Measurements from ENCODE around the gene FBXL17.

FBXL17 gene

DNA sequence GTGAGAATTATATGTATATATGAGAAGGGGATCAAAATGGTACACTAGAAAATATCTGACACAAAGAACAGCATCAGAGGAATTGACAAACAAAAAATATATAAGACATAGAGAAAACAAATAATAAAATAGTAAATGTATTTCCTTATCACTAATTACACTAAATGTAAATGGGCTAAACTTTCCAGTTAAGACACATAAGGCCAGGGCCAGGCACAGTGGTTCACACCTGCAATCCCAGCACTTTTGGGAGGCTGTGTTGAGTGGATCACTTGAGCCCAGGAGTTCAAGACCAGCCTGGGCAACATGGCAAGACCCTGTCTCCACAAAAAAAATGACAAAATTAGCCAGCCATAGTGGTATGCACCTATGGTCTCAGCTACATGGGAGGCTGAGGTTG, 8.5 kb downstream of the FBXL17 start:
- DNase-seq (ENCODE audit: low read depth, low spot score): no peak

DNA sequence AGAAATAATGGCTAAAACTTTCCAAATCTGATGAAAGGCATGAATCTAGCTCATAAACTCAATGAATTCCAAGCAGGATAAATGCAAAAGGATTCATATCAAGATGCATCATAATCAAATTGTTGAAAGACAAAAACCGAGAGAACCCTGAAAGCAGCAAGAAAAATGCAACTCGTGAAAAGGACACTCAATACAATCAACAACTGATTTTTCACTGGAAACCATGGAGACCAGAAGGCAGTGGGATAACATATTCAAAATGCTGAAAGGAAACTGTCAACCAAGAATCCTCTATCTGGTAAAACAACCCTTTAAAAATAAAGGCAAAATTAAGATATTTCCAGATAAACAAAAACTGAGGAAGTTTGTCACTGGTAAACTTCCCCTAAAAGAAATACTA, 9.5 kb downstream of the FBXL17 start:
- no peak for DNase-seq (ENCODE audit: low read depth, low spot score)

DNA sequence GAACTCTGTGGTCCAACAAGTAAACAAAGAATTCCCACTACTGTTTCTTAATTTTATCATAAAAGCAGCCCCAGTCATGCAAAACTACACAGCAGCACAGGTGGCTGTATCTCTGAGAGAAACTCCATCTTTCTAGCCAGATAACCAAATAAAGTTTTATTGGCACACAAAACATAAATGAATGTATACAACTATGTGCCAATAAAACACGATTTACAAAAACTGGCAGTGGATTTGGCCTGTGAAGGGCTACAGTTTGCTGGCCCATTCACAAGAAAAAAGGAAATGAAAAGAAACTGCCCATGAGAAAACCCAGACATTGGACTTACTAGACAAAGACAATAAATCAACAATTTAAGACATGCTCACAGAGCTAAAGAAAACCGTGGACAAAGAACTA, 10.6 kb downstream of the FBXL17 start:
- DNase-seq (ENCODE audit: low read depth, low spot score): no peak

DNA sequence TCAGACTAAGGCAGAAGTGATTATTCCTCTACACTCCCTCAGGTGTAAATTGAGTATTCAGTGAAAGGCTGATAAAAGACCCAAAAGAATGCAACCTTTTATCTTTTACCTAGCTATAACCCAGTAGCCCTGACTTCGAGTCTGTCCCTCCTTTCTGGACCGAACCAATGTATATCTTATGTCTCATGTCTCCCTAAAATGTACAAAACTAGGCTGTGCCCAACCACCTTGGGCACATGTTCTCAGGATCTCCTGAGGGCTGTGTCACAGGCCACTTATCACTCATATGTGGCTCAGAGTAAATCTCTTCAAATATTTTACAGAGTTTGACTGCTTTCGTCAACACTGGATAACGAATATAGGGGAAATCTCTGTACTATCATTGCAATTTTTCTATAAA, 12.7 kb downstream of the FBXL17 start:
- DNase-seq (ENCODE audit: low read depth, low spot score): no peak

DNA sequence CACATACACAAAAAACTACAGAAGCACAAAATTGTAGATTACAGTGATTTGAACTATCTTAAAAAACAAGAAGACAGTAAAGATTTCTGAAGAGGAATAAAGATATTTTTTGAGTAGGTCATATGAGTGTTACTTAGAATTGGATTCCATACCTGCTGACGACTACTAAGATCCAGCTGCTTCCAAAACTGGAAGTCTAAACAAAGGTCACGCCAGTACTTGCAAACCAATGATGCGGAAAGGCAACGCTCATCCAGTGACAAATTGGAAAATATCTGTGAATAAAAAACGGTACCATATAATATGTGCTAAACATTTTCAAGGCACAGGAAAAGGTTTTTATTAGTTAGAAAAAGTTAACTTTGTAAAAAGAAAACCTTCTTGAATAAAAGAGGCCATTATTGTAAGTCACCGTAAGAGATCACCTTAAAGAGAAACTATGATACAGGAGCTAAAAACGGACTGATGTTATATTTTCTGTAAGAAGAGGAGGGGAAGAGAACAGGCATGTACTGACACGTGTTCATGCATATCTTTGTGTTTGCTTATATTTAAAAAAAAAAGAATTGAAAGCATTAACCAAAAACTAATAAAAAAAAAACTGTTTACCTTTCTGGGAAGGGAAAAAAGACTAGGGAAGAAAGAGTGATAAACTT, 14.1 kb downstream of the FBXL17 start:
- DNase-seq (ENCODE audit: low read depth, low spot score): no peak

DNA sequence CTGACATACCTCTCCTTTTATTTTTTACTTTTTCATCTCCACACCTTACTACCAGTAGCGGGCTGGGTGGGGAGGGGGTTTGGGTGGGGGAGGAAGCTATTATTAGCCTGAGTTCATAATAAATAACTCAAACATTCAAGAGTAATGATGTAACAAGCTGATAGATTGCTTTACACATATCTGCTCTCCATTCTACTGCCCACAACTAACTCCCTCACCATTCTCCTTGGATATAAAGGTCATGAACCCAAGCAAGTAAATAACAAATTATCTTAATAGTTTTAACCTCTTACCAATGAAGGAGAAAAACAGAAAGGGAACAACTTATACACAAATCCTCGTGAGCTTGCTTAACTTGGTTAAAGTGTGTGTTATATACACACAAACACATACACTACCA, 15.4 kb downstream of the FBXL17 start:
- no peak for DNase-seq (ENCODE audit: low read depth, low spot score)

DNA sequence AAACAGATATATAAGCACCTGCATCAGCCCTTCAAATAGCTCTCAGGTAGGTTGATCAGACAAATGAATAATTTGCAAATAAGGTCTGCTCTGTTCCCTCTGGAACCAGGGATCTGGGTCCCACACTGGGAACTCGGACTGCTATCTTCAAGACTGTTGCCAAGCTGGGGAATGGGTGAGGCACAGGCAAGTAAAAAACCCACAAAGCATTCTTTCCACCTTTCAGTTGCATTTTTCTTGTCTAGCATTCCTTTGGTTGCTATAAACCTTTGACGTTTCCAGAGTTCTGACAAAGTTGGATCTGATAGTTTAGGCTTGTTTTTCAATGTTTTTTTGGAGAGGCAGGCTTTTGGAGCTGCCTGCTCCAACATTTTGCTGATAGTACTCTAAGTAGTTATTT, 20.1 kb downstream of the FBXL17 start:
- no peak for DNase-seq (ENCODE audit: low read depth, low spot score)

DNA sequence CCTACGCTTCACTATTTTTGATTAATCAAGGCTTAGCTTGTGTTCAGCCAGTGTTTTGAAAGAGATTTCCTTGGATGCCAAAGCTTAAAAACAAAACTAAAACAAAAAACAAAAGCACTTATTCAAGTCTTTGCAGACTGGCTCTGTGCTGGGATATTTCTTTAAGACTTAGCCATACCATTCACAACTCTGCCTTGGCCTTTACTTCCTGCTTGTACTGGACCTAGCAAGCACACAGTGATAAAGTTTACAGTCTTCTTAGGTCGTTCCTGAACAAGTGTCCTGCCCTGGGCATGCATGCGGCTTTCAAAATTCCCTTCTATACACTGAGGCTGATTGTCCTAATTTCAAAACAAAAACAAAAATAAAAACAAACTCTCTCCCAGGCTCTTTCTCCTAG, 20.7 kb downstream of the FBXL17 start:
- no peak for DNase-seq (ENCODE audit: low read depth, low spot score)

DNA sequence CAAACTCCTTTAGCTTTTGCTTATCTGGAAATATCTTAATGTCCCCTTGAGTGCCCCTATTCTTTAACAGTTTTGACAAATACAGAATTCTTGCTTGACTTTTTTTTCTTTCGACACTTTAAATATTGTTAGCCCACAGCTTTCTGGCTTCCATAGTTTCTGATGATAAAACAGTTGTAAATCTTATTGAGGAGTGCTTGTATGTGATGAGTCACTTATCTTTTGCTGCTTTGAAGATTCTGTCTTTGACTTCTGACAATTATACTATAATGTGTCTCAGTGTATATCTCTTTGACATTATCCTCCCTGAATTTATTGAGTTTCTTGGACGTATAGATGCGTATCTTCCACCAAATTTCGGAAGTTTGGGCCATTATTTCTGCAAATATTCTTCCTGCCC, 21.6 kb downstream of the FBXL17 start:
- DNase-seq (ENCODE audit: low read depth, low spot score): no peak

DNA sequence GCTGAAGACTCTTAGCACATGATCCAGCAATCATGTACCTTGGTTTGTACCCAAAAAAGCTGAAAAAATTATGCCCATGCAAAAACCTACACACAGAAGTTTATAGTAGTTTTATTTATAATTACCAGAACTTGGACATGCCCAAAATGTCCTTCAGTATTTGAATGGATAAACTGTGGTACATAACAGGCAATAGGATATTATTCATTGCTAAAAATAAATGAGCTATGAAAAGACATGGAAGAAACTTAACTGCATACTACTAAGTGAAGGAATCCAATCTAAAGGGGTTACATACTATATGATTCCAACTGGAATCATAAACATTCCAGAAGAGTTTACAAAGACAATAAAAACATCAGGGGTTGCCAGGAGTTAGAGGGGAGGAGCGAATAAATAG, 25.6 kb downstream of the FBXL17 start:
- no peak for DNase-seq (ENCODE audit: low read depth, low spot score)

DNA sequence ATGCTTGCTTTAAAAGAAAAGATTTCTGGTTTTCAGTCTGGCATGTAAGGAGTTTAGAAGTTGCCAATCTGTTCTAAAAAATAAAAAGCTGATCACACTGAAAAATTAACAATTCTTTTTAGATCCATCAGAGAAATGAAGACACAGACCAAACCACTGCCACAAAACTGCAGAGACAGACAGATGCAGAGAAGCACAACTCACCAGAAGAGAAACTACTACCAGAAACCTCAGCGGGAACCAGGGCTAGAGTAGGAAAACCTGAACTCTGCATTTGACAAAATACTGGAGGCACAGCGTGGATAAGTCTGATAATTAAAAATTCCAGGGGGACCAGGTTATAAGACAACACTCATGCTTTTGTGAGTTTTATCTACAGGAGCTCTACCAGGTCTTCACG, 28.8 kb downstream of the FBXL17 start:
- no peak for DNase-seq (ENCODE audit: low read depth, low spot score)

DNA sequence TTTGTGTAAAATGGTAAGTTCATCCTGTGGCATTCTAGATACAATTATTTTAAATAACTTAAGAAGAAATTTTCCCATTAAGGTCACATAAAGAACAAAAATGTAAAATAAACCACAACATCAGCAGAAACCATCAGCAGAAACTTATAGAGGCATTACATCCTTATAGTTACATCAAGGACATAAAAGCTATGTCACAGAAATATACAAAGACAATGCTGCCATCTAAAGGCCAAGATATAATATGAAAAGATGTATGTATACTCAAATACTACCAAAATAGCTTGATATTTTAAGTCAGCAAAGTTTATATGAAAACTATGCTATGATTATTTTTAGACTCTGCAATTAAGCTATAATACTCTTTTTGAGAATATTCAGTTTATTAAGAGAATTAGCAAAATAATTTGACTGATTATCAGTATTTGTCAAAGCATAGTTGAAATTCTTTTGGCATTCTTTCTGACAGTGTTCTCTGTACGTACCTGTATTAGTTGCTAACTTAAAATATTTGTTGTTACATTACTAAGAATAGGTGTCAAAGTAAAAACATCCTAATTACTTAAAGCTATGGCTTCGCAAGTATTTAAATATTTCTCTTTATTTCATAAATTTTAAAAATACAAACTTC, 36.2 kb downstream of the FBXL17 start:
- DNase-seq (ENCODE audit: low read depth, low spot score): peak; percentile 6

DNA sequence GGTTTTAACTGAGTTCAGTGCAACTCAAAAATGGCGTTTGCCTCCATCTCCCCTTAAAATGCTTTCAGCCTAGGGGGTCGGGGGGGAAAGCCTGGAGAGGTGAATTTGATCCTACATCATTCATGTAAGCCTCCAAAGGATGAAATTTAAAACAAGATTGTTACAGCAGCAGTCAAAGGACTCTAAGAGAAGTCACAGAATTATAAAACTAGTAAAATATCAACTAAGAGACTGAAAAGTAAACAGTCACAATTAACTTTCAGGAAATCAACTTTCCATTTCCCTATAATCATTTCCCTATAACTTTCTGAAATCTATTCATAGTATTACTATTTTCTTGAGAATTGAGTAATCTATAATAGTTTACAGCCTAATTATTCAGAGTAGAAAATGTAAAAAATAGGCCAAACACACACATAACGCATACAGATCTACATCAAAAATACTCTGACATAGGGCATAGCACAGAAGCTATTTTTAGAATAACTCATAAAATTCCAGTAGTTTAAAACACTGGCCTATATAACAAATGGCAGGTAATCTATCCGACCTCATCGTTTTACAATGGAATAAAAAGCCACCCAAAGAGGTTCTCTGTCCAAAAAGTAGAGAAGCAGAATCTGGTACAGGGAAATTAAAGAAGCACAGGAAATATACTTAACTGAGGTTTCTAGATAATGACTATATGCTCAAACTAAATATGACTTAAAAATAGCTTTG, 37.6 kb downstream of the FBXL17 start:
- DNase-seq (ENCODE audit: low read depth, low spot score): no peak

DNA sequence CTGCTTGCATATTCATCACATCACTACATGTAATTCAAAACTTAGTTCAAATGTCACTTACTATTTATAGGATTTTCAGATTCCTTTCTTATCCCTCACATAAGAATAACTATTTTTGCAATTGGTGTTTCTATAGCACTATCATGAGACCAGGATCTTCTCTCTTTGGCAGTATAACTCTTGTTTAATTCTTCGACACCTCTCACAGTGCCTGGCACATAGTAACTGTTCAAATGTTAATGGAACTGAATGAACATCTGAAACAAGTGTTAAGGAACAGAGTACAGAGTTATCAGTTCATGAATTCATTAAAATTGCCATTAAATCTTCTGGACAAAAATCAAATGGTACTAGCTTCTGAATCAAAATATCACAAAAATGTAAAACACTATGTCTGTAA, 40.0 kb downstream of the FBXL17 start:
- no peak for DNase-seq (ENCODE audit: low read depth, low spot score)

DNA sequence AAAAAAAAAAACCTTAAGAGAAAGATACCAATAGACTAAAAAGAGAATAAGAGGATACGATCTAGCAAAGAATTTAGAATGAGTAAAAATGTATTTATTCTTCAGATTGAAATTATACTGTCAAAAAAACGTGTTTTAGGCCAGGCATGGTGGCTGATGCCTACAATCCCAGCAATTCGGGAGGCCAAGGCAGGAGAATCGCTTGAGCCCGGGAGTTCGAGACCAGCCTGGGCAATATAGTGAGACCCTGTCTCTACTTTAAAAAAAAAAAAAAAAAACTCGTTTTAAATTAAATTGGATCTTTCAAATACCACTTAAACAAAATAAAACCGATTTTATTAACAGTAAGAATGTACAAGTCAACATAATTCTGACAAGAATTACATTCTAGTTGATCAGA, 41.8 kb downstream of the FBXL17 start:
- no peak for DNase-seq (ENCODE audit: low read depth, low spot score)

DNA sequence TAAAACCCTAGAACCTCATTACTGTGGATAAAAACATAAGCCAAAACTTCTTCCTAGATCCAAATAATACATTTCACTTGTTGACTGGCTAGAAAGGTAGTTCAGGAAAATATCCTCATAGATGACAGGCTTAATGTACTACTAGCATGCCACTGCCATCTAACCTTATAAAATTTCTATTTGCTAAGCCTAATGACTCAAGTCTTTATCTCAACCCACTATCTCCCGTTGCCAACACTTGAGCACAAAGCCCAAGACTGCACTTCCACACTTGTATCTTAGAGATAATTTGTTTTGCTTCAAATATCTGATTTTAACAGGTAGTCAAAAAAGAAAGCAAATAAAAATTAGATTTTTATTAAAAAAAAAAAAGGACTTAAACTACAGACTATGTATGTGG, 42.7 kb downstream of the FBXL17 start:
- DNase-seq (ENCODE audit: low read depth, low spot score): no peak

DNA sequence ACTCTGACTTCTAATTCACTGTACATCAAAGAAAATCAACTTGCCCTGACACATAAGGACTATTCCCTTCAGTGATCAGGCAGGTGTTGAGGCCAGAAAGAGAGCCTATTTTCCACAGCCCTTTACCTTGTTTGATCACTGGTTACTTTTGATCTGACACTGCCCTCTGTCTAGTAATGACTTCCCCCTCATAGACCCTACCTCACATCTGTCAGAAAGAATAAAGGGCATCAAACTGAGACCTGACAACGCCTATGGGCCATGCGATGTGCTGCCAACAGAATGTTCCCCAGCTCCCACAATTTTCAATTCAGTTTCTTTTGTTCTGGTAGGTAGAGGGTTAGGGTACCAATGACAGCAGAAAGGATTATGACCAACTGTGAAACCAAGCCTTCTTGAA, 47.7 kb downstream of the FBXL17 start:
- DNase-seq (ENCODE audit: low read depth, low spot score): no peak

DNA sequence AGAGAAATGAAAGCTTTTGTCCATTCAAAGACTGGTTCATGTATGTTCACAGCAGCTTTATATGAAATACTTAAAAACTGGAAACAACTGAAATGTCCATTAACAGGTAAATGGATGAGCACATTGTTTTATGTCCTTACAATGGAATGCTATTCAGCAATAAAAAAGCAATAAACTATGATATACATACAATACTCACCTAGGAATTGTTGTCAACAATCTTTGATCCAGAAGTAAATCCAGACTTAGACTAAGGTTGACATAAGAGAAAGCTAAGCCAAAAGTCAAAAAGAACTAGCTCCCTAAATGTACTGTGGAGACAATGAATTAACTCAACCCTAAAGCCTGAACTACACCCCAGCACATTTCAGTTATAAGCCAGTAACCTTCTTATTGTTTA, 54.9 kb downstream of the FBXL17 start:
- DNase-seq (ENCODE audit: low read depth, low spot score): no peak

DNA sequence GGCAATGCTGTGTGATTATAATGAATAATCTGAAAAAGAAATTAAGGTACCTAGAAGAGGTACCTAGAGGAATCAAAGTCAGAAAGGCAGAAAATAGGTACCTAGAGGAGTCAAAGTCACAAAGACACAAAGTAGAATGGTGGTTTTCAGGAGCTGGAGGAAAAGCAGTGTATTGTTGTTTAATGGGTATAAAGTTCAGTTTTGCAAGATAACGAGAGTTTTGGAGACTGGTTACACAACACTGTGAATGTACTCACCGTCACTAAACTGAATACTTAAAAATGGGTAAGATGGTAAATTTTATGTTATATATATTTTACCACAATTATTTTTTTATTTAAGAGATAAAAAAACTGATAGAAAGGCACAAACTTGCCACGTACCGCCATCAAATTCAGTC, 57.0 kb downstream of the FBXL17 start:
- DNase-seq (ENCODE audit: low read depth, low spot score): no peak

DNA sequence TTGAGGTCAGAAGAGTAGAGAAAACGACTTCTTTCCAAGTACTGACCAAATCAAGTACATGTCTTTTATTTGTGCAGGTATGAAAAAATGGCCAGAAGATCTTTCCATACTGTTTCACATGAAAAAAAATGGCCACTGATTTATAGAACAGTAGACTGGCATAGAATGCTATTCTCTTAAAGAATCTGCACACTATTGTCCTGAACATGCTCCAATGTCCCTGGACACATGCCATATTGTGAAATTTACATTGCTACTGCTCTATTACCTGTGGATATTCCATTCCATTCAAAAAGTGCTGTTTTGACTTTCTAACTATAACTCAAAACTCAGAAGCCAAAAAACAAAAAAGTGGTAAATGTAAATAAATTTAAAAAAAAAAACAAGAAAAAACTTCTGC, 60.6 kb downstream of the FBXL17 start:
- no peak for DNase-seq (ENCODE audit: low read depth, low spot score)

DNA sequence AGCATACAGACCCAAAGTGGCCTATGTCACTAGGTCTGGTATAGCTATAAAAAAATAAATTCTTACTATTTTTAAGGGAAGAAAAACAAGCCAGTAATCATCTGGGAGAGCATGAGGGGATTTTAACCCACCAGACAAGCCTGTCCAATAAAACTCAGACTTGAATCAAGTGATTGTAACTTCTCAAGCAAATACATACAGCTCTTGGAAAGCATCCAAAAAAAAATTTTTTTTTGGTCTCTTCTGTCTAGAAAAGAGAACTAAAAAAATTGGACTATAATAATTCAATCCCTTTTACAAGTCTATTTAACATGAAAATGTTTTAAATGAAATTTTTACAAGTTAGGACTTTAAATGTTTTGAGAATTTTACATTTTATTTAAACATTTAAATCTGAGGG, 61.7 kb downstream of the FBXL17 start:
- DNase-seq (ENCODE audit: low read depth, low spot score): no peak

DNA sequence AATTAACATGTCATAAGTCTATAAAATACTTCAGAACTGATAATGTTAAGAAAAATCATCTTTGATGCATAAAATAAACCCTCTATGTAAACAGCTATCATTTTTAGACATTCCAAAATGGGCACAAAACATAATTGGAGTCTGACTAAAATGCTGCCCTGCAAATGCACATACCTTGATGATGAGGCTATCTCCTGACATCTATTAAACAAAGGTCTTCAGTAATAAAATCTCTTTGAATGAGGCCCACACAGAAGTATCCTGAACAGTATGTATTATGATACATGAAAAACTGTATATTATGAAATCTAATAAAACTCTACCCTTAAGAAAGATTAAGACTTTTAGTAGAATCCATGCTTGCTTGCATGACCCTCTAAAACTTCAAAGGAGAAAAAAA, 66.1 kb downstream of the FBXL17 start:
- no peak for DNase-seq (ENCODE audit: low read depth, low spot score)

DNA sequence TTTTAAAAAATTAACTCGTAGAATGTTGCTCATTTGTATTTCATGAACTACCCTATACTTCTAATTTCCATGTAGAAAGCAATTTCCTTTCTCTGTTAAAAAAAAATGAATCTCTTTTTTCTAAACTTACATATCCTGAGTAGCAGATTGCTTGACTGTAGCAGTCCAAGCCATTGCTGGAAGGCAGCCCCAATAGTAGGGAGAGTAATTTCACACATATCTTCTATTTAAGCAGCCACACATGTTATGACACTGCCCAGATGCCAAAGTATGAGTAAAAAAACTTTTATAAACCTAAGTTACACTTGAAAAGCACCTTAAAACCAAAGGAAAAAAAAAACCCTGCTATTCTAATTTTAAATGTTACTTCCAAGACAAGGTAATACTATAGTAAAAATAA, 69.6 kb downstream of the FBXL17 start:
- no peak for DNase-seq (ENCODE audit: low read depth, low spot score)
